ENCODE results near the gene TWIST1. TPM values are rescaled to one million over a fixed set of nuclear protein-coding genes. Genes with fewer than 3 reads are reported as not detected.

TWIST1 gene
- total and polyA plus RNA-seq, 8 donors = 0.20 to 0.67 (median 0.38) TPM; not detected in 1

DNA sequence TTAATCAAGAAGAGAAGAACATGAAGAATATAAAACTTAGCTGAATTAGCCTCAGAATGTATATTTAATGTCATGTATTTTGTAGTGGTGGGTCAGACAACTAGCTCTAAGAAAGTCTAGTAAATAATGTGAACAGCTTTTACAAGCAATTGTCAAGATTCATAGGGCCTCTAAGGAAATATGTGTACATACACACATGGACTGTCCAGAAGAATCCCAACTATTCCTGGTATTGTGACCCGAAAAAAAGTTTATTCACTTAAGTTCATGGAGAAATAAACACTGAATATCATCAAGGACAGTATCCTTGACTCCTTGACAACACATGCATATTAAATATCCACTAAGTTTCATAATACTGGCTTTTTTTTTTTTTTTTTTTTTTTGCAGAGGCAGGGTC lies 11.4 kb upstream of the TWIST1 start:
- Histone ChIP-seq H3K9me3 (no peaks in the 10 kb centered on the region), H3K4me1 (no peaks in the 10 kb centered on the region), H3K4me3 (no peak overlapping the region), H3K36me3 (no peaks in the 10 kb centered on the region), H3K27ac (no peak overlapping the region), H3K27me3 (peaks cover 0 to 16% of the 10 kb centered on the region in 2 donors)
- TF ChIP-seq, protein P1, sequence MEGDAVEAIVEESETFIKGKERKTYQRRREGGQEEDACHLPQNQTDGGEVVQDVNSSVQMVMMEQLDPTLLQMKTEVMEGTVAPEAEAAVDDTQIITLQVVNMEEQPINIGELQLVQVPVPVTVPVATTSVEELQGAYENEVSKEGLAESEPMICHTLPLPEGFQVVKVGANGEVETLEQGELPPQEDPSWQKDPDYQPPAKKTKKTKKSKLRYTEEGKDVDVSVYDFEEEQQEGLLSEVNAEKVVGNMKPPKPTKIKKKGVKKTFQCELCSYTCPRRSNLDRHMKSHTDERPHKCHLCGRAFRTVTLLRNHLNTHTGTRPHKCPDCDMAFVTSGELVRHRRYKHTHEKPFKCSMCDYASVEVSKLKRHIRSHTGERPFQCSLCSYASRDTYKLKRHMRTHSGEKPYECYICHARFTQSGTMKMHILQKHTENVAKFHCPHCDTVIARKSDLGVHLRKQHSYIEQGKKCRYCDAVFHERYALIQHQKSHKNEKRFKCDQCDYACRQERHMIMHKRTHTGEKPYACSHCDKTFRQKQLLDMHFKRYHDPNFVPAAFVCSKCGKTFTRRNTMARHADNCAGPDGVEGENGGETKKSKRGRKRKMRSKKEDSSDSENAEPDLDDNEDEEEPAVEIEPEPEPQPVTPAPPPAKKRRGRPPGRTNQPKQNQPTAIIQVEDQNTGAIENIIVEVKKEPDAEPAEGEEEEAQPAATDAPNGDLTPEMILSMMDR (IDR thresholded peaks at IDR 0.05) = no peak
- intact Hi-C loops (cut with DNase I) = no loop called here
- DNase-seq = no peak
- no peak for ATAC-seq

DNA sequence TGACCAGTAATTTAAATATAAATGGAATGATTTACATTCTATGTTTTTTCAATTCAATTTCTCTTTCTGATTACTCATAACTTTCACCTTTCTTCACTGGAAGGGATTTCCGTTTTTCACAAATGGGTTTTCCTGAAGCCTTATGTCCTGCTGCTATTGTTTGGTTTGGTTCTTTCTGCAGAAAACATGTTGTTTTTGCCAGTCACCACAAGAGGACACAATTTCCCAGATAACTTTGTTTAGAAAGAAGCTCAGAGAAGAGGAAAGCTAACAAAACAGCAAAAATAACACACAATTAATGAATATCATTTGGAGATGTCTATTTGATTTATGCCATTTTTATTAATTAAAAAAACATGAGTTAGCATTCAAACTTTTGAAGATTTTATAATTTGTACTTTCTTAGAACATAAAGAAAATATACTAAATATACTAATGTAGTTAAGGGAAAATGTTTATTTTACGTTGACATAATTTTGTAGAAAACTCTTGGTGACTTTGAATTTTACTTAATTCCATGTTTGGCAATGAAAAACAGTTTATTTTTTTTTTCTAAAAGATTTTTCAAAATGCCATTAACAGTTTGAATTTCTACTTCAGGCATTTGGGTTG lies 4.6 kb upstream of the TWIST1 start:
- H3K27me3 ChIP-seq = peaks cover 53 to 75% of the 10 kb centered on the region in 2 donors
- no peaks in the 10 kb centered on the region for H3K36me3 ChIP-seq
- intact Hi-C loops (cut with DNase I) = no loop called here
- TF ChIP-seq, protein P1 (IDR thresholded peaks at IDR 0.05) = no peak
- ATAC-seq (no peak), DNase-seq (peak in 1 of 4 donors; percentile 28)
- no peak overlapping the region for H3K27ac ChIP-seq
- H3K4me3 ChIP-seq = no peak overlapping the region
- no peaks in the 10 kb centered on the region for H3K9me3 ChIP-seq
- peaks cover 0 to 11% of the 10 kb centered on the region in 2 donors for H3K4me1 ChIP-seq

DNA sequence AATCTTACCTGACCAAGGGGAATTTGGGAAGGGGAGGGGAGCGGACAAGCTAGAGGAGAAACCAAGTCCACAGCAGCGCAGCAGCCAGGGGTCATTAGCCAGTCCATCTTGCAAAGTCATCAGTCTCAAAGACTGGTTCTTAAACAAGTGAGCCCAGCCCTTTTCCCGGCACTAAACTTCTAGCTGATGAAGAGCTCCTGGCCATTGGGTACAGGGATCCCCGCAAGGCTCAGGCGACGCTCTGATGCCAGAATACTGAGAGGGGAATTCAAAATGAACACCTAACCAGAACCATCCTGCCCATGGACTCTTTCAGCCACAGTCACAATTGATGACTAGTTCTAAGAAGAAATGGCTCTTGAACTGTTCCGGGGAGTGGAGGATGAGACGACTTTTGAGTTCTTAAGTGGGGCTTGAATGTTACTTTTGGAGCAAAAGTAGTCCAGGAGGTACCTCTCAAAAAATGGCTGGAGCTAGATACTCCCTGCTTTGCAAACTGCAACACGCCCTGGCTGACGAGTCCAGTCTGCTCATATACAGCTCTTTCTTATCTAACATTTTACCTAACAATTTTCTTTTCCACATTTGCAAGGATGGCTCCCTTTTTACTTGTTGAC lies 2.5 kb upstream of the TWIST1 start:
- Histone ChIP-seq H3K27ac (no peak overlapping the region), H3K36me3 (no peaks in the 10 kb centered on the region), H3K4me1 (peaks cover 0 to 17% of the 10 kb centered on the region in 2 donors), H3K9me3 (no peaks in the 10 kb centered on the region), H3K27me3 (peaks cover 71 to 96% of the 10 kb centered on the region in 2 donors), H3K4me3 (no peak overlapping the region)
- intact Hi-C loops (cut with DNase I) = no loop called here
- TF ChIP-seq, protein P1 (IDR thresholded peaks at IDR 0.05) = no peak
- ATAC-seq (no peak), DNase-seq (no peak)

DNA sequence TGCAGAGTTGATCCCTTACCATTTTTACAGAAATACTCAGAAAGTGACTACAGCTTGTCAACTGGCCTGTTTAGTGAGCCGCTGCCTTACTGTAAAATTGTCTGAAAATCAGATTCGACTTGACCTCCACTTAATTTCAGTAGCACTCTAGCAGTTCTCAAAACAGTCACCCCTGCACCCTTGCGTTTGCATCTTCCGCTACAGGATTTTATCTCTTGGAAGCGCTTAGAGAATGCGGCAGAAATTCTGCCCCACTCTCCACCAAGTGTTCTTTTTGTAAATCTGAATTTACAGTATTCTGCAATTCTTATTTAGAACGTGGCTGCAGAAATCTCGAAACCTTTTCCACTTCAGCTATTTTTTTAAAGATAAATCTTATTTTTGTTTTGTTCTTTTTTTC lies 1.9 kb upstream of the TWIST1 start:
- H3K4me1 ChIP-seq = peaks cover 0 to 17% of the 10 kb centered on the region in 2 donors
- peaks cover 77 to 100% of the 10 kb centered on the region in 2 donors for H3K27me3 ChIP-seq
- no peaks in the 10 kb centered on the region for H3K9me3 ChIP-seq
- no peak for ATAC-seq
- no peak for DNase-seq
- H3K36me3 ChIP-seq = no peaks in the 10 kb centered on the region
- TF ChIP-seq, protein P1 (IDR thresholded peaks at IDR 0.05) = no peak
- intact Hi-C loops (cut with DNase I) = no loop called here
- no peak overlapping the region for H3K4me3 ChIP-seq
- no peak overlapping the region for H3K27ac ChIP-seq

DNA sequence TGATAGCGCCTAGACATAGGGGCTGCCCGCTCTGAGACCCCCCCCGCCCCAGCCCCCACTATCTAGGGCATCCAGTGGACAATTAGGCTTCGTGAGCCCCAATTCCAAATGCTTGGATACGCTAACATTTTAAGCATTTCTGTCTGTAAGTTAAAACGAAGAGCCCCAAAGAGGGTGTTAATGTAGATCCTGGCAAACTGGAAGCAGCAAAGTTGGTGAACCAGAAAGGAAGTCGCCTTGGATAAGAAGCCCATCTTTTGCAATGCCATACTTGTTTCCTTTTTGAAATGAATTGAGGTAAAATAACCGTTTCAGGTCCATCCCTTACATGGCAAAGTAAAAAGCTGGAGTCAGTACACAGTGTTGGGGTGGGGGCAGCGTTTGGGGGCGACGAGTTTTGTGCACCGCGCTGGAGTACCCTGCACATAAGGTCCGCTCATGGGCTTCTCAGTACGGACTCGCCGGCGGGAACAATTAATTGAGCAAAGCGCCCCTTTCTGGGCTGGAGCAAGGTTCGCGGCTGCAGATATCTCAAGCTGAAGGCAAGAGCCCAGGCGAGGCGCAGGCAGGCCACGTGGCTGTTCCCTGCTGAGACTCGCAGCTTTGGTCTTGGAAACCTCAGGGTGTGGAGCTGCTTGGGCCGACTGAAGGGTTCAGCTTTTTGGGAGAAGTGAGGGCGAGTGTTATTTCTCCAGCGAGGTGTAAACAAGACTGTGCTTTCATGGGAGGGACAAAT lies 1.4 kb upstream of the TWIST1 start:
- intact Hi-C loops (cut with DNase I) = no loop called here
- ATAC-seq (no peak), DNase-seq (no peak)
- H3K9me3 ChIP-seq = no peaks in the 10 kb centered on the region
- H3K27ac ChIP-seq = no peak overlapping the region
- H3K27me3 ChIP-seq = peaks cover 82 to 100% of the 10 kb centered on the region in 2 donors
- H3K36me3 ChIP-seq = no peaks in the 10 kb centered on the region
- H3K4me3 ChIP-seq = no peak overlapping the region
- H3K4me1 ChIP-seq = peaks cover 0 to 17% of the 10 kb centered on the region in 2 donors
- TF ChIP-seq, protein P1 (IDR thresholded peaks at IDR 0.05) = no peak
